Adipose tissue (tissue), 3 donors: Measurements from ENCODE around the gene DZANK1. TPM values are rescaled to one million over a fixed set of nuclear protein-coding genes. Genes with fewer than 3 reads are reported as not detected.

Experiments
- polyA plus RNA-seq, 3 donors: library from polyadenylated mRNA; stranded (reverse); fragments of 200-250 nt; gene quantifications; one replicate each; pipeline ENCODE4 v1.2.3, GENCODE V29; 2013
- donor health status: healthy with polysubstance abuse.
- donor health status: Bipolar disorder and iron deficiency.
- donor health status: healthy.

Gene DZANK1
- polyA plus RNA-seq, 3 donors = 0.92 to 1.3 (median 1.0) TPM

Other genes with a start within 250 kb of the DZANK1 start
- gene ZNF133, start 178.5 kb downstream of the DZANK1 start, polyA plus RNA-seq = 1 to 10 TPM; 7.2 to 9.0 (median 8.2) TPM
- gene POLR3F, start 360 bp upstream of the DZANK1 start, polyA plus RNA-seq = 1 to 10 TPM; 3.8 to 9.1 (median 7.4) TPM
- 1 to 10 TPM; 3.6 to 6.4 (median 5.2) TPM for gene RBBP9, start 30.2 kb upstream of the DZANK1 start, polyA plus RNA-seq
- gene SEC23B, start 40.9 kb upstream of the DZANK1 start, polyA plus RNA-seq = 10 to 100 TPM; 15.3 to 32.3 (median 28.9) TPM
- gene SMIM26, start 100.4 kb upstream of the DZANK1 start, polyA plus RNA-seq = 100 to 1,000 TPM in 1 of 3 donors, 10 to 100 TPM in 2; 94.0 to 148 (median 98.9) TPM
- gene DTD1, start 121.0 kb upstream of the DZANK1 start, polyA plus RNA-seq = 10 to 100 TPM; 20.6 to 25.9 (median 24.5) TPM